CD4-positive, alpha-beta T cell treated with Interleukin-10 for 1 hour (primary cell): ENCODE measurements around the gene LBP.
"Not testable (repeated sequence)": the region's sequence is repeated elsewhere in the genome, so short reads cannot be mapped to it uniquely, and the experiment has no call there.

Source experiments
- DNase-seq: peaks from one replicate; pipeline ENCODE4 v3.0.0-alpha.2; 2020

The LBP gene

DNA sequence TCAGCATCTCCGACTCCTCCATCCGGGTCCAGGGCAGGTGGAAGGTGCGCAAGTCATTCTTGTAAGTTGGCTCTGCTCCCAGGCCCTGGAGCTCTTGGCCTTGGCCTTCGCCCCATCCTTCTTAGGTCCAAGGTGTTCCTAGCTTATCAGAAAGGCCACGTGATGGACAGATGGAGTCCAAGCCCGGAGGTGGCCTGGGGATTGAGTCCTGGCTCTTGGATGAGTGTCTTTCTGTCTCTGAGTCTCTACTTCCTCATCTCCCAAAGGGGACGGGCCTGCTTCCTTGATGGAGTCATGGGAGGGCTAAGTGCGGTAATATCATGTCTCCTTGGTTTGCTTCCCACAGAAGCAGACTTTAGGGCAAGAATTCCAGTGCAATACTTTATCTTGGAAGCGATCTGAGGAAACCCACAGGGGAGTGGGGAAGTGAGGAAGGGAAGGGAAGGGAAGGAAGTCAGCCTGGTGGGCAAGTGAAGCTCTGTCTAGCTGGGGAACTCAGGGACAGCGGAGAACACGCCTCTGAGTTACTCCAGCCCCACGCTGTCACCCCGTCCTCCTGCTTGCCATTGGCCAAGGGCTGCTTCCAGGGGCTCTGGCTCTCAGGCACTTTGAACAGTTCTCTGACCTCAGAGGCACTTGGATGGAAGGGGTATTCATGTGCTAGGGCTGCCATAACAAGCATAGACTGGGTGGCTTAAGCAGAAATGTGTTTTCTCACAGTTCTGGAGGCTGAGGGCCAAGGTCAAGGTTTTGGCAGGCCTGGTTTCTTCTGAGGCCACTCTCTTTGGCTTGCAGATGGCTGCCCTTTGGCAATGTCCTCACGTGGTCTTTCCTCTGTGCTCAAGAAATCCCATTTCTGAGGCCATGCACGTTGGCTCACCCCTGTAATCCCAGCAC is 4.8 kb downstream of the LBP start:
- no peak for DNase-seq

DNA sequence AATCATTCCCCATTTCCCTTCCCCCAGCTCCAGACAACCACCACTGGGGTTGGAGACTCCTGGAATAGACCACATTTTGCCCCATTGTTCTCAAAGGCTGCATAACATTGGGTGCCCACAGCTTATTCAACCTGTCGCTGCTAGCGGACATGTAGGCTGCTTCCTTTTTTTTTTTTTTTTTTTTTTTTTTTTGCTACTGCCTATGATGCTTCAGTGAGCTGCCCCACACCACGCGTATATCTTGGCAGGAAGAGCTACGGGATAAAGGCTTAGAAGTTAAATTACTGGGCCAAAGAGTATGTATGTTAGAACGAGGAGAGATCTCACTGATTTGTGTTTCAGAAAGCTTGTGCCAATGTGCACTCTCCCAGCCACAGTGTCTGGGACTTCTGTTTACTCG is 7.0 kb downstream of the LBP start:
- no peak for DNase-seq

DNA sequence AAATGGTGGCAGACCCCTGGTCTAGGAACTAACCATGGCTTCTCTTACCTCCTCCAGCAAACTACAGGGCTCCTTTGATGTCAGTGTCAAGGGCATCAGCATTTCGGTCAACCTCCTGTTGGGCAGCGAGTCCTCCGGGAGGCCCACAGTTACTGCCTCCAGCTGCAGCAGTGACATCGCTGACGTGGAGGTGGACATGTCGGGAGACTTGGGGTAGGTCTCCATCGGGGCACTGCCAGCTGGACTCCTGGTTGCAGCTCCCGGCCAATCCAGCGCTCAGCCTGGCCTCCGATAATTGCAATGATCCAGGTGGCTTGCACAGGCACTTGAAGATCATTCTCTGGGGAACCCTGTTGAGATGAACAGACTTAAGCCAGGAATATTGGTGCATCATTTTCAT is 7.9 kb downstream of the LBP start:
- no peak for DNase-seq

DNA sequence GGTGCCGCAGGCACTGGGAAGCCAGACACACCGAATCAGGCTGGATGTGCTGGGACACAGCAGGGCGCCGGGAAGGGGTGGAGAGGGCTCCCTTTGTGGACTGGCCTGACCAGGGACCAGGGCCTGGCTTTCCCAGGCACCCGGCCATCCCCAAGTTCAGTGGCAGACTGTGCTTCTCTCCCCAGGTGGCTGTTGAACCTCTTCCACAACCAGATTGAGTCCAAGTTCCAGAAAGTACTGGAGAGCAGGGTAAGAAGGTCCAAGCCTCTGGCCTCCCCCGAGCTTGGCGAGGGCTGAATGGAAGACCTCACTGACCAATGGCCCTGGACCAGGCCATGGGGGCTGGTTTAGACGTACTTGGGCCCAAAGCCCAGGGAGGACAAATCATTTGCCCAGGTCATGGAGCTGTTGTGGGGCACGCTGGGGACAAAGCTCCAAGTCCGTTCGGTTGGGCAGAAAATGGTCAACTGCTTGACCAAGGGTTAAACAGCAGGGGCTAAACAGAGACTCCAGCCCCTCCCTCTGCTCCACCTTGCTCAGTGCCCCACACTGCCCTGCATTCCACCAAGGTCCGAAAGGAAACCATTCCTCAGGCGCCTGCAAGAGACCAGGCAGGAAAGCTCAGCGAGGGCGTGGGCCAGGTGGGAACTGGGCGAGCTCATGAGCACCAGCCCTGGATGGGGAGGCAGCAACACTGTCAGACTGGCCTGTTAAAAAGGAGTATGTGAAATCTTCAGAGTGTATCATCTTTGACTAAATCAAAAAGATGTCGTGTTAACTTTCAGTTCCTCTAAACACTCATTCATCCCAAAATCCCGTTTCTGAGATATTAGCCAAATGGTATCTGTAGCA is 9.1 kb downstream of the LBP start:
- no peak for DNase-seq

DNA sequence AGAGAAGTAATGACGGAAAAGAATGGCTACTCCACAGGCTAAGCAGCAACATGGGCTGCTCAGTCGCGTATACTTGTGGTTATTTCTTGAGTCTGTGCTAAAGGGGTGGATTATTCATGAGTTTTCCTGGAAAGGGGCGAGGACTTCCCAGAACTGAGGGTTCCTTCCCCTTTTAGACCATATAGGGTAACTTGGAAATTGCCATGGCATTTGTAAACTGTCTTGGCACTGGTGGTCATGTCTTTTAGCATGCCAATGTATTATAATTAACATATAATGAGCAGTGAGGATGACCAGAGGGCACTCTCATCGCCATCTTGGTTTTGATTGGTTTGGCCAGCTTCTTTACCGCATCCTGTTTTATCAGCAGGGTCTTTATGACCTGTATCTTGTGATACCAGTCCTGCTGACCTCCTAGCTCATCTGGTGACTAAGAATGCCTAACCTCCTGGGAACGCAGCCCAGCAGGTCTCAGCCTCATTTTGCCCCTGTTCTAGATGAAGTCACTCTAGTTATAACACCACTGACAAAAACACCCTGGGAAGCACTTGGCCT is 11.4 kb downstream of the LBP start:
- no peak for DNase-seq

DNA sequence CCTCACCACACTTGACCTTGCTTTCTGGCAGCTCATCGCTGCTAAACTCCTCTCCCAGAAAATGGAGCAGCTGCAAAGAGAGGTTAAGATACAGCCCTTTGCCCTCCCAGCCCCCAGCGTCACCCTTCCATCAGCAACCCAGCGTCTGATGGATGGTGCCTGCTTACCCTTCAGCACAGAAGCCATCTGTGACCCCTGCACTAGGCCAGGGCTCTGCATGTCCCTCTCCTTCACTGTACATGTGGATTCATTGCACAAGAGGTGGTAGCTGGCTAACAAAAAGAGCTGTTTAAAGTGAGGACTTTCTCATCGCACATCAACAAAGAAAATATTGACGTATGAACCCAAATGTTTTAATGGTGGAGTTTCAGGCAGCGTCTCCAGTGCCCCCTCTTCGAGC is 12.3 kb downstream of the LBP start:
- DNase-seq = no peak

DNA sequence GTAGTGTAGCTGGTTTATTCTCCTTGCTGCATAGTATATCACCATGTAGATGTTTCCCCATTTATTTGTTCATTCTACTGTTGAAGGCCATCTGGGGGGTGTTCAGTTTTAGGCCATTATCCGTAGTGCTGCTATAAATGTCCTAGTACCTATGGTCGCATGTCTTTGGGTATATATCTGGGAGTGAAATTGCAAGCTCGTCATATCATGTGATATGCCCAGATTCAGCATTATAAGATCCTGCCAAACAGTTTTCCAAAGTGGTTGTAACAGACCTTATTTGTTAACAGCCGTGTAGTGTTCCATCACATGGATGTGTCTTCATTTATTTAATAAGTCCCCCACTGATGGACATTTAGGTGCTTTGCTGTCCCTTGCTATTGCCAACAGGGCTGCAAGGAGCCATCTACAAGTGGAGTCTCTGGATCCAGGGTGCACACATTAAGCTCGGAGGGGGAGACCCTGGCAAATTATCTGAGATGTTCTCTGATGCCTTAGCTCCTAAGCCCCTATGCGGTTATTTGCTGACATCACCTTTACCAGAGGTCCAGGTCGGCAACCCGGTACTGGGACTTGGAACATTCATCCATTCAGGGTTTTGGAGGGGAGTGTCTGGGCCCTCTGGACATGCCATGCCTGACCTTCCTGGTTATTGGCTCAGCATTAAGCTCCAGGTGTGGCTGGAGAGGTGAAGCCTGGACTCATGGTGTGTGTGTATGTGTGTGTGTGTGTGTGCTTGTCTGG is 16.9 kb downstream of the LBP start:
- DNase-seq = no peak

DNA sequence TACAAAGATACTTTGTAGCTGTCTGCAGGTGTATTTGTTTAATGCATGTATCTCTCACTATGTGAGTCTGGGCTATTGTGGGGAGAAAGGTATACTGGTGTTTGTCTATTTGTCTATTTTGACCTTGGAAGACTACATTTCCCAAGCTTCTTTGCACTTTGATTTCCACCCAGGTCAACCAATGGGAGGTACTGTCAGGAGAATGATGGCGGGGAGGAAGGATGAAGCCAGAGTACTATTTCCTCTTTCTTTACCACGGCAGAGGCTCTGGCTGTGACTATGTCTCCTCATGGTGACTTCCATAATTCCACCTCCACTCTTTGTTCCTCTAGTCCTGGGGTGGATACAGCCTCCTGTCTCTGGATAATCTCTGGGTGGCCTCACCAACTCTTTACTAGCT is 23.1 kb downstream of the LBP start:
- no peak for DNase-seq

DNA sequence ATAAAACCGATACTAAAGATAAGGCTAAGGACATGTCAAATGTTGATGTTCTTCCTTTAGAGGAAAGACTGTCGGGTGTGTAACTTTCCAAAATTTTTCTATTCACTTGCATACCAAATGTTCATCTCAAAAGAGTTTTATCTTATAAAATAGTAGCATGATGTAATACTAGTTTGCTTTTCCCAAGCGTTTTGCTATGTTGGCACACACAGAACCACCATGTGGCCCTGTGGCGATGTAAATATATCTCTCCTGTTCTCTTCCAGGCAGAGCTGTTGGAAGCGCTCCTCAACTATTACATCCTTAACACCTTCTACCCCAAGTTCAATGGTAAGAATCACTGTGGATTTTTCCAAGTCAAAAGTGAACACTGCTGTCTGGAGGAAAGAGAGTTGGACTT is 26.5 kb downstream of the LBP start:
- no peak for DNase-seq

DNA sequence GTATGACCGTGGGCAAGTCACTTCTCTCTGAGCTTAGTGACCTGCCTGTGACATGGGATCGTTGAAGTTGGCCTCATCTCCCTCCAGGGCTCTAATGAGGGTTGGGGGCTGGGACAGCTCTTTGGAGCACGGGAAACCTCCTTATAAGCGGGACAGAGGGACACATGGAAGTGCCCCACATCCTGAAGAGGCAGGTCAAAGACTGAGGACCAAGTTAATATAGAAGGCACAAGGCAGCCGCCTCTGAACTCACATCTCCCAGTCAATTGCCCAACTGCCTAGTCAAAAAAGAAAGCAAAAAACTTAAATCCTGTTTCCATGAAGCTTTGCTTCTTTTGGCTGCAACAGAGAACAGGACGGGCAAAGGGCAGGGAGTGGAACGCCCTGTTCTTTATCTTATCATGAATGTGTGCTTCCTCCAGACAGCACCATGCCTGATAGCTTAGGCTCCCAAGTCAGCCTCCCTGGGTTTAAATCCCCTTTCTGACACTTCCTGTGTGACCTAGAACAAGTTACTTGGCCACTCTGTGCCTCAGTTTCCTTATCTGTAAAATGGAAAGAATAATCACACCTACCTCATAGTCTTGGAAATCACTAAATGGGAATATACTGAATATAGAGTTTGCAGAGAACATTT is 27.1 kb downstream of the LBP start:
- DNase-seq = no peak

DNA sequence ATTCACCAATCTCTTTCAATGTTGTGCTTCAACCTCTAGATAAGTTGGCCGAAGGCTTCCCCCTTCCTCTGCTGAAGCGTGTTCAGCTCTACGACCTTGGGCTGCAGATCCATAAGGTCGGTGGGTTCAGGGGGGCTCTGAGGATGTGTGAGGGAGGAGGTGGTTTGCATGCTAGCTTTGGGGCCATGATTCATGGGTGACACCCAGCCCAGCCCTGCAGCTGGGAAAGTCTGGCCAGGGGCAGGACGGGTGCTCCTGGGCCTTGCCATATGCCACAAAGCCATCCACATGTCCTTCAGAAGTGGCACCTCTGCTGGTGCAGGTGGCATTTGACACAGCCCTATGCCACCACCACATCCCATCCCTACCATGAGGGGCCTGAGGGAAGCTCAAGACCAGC is 27.6 kb downstream of the LBP start:
- no peak for DNase-seq

DNA sequence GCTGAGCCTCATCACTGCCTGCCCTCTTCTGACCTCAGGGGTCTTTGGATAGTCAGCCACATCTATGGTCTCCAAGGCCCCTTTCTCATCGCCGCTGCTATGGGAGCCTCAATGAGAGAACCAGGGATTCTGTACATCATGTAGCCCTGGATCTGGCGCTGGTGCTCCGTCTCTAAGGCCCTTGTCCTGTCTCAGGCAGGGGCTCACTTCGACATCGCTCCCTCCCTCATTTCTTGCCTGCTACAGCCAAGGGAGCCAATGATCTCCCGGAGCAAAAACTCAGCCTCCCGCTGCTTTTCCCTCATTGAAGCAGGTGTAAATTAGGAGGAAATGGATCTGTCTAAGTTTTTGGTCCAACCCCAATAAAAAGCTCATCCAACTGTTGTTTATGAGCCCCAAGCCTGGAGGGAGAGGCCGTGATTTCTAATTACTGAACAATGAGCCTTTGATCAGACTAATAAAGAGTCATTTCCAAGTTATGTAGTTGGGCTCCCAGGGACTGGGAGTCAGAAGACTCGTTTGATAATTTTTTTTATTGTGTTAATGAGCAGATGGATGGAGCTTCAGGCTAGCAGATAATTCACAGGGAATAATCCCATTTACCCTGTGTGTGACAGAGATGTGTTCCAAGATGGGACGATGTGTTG is 30.9 kb downstream of the LBP start:
- no peak for DNase-seq

DNA sequence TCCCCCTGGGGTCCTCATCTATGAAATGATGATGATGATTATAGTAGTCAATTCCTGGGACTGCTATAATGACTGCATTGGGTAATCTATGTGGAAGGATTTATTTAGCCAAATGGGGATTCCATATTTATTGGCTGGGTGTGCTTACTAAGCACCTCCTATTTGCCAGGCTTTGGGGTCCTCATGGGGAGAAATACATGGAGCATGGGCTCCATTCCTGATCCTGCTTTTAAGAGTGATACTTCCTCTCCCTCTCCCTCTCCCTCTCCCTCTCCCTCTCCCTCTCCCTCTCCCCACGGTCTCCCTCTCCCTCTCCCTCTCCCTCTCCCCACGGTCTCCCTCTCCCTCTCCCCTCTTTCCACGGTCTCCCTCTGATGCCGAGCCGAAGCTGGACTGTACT is 31.6 kb downstream of the LBP start:
- DNase-seq = not testable (repeated sequence)

DNA sequence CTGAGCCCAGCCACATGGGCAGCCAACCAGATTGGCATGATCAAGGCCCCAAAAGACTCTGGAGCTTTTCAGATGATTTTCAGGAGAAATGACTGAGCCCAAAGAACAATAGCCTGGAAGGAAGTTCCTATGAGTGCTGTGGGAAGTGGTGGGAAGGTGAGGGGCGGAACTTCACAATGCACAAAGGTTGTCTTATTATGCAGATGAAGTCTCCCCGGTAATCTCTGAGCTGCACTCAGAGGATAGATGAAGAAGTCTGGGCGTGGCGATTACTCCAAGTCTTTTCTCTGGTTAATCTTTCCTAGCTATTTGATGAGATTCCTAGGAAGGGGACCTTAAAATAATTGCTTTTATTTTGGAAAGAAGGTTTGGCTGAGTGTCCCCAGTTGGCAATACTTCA is 36.9 kb downstream of the LBP start:
- no peak for DNase-seq

DNA sequence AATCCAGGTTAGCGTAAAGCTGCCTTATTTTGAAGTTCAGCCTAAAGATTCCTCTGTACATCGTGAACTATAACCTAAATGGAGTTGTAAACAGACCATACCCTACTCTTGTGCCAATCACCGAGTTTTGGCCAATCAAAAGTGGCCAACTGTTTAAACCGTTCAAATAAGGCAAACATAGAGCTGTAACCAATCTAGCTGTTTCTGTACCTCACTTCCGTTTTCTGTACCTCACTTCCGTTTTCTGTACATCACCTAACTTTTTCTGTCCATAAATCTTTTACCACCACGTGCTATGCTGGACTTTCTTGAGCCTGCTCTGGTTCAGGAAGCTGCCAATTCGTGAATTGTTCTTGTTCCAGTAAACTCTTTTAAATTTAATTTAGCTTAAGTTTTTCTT is 39.7 kb downstream of the LBP start:
- no peak for DNase-seq

DNA sequence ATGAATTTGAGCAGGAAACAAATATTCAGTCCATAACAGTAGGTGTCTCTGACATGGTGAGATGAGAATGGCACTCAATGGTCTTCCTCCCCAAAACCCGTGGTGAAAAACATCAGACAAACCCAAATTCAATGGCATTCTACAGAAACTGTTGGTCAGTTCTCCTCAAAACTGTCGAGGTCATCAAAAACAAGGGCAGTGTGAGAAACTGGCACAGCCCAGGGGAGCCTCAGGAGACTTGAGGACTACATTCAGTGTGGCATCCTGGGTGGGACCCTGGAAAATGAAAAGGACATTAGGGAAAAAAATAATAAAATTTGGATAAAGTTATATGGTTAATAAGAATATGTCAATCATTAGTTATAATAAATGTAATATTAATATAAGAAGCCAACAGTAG is 40.6 kb downstream of the LBP start:
- no peak for DNase-seq

DNA sequence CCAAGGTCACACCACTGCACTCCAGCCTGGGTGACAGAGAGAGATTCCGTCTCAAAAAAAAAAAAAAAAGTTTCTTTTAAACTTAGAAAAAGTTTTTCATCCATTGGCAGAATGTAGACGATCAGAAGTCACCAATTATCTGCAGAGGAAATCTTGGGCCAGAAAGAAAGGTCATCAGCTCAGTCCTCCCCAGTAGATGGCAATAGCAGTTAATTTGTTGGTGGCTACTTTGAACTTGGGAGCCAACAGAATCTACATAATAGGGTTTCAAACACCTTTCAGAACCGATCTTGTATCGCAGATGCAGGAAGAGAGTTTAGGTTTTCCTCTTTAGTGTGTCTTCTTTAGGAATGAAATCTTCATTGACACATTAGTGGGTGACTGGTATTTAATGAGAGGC is 41.7 kb downstream of the LBP start:
- no peak for DNase-seq

DNA sequence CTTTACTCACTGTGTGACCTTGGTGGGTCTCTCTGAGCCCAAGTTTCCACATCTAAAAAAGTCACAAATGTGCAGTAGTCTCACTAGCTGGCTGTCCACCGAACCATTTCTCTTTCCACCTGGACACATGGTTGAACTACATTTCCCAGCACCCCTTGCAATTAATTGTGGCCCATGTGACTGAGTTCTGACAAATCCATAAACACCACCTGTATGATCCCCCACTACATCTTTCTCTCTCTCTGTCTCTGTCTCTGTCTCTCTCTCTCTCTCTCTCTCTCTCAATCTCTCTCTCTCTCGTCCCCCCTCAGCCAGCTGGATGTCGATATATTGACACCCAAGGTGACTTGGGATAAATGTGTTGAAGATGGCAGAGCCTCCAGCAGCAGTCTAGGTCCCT is 46.1 kb downstream of the LBP start:
- no peak for DNase-seq

DNA sequence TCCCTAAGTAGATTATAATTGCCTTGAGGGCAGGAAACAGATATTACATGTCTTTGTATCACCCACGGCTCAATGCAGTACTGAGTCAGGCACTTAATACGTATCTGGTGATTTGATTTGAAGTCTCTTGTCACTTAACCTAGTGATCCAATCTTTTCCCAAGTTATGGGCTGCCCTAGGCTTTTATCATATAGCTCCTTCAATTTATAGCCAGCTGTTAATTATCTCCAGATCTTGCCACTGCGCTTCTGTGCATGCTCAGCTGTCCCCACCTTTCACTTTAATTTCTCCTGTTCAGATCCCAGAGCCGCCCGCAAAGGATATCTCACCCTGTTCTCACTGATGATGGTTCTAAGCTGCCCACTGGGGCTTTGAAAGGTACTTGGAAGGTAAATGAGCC is 47.0 kb downstream of the LBP start:
- no peak for DNase-seq

DNA sequence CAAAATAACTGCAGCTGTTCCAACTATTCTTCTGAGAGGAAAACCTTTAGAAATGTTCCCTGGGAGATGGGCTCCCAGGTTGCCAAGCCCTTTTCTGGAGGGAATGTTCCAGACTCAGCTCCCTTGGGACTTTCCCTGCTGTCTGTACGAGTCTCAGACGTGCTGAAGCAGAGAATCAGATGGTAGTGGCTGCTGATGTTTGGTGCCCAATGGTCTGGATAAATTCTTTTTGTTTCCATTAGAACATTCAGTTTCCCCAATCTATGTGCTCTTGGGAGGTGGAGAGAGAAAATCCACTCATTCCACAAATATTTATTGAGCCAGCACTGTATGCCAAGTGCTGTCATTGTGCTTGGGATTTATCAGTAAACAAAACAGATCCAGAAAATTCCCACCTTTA is 48.9 kb downstream of the LBP start:
- DNase-seq = no peak

DNA sequence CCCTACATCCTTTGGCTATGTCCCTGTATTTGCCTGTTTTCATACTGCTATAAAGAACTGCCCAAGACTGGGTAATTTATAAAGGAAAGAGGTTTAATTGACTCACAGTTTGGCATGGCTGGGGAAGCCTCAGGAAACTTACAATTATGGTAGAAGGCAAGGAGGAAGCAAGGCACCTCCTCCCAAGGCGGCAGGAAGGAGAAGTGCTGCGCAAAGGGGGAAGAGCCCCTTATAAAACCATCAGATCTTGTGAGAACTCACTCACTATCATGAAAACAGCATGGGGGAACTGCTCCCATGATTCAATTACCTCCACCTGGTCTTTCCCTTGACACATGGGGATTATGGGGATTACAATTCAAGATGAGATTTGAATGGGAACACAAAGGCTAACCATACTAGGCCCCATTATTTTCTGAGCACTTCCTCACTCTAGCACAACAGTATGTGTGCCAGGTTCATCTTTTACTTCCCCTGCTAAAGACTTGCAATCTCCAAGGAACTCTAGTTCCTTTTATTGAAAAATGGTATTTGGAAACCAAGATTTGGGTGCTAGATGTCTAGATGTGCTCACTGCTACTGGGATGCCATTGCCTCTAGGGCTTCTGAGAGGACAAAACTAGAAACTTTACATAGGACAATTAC is 49.6 kb downstream of the LBP start:
- not testable (repeated sequence) for DNase-seq

DNA sequence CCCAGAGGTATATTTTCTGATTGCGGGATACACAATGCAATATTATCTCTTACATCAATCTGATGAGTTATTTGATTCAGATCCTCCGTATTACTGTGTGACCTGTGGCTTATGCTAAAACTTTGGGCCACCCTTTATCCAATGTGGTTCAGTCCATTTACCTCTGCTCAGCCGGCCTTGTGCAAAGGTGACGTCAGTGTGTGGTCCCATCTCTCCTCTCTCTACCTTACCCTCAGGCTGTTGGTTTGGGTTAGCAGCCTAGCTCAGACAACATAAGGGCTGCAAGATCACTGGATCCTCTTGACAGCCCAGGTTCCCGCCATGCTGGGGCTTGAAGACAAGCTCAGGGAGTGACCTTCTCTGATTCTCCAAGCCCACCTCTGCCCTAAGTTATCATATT is 55.8 kb downstream of the LBP start:
- no peak for DNase-seq
